ENCODE measurements around the gene UBP1.
"Not testable (repeated sequence)": the region's sequence is repeated elsewhere in the genome, so short reads cannot be mapped to it uniquely, and the experiment has no call there.

Gene UBP1

DNA sequence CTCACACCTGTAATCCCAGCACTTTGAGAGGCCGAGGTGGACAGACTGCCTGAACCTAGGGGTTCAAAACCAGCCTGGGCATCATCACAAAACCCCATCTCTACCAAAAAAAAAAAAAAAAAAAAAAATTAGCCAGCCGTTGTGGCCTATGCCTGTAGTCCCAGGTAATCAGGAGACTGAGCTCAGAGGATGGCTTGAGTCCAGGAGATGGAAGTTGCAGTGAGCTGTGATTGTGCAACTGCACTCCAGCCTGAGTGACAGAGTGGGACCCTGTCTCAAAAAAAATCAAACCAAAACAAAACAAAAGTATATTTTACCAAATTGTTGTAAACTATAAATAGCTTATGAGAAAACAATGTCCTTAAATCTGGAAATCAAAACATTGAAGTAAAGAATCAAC is 34.7 kb upstream of the UBP1 start:
- Histone ChIP-seq H3K4me1 (ENCODE audit: insufficient read depth, poor library complexity, severe bottlenecking) (no peaks in the 10 kb centered on the region), H3K36me3 (ENCODE audit: low read depth) (no peaks in the 10 kb centered on the region), H3K27me3 (ENCODE audit: insufficient read depth, poor library complexity, severe bottlenecking) (no peaks in the 10 kb centered on the region), H3K4me3 (ENCODE audit: severe bottlenecking) (no peak overlapping the region), H3K27ac (ENCODE audit: poor library complexity, severe bottlenecking) (no peak overlapping the region), H3K9me3 (ENCODE audit: severe bottlenecking) (no peaks in the 10 kb centered on the region)
- no peak for DNase-seq (ENCODE audit: low spot score)
- TF ChIP-seq, protein P1, sequence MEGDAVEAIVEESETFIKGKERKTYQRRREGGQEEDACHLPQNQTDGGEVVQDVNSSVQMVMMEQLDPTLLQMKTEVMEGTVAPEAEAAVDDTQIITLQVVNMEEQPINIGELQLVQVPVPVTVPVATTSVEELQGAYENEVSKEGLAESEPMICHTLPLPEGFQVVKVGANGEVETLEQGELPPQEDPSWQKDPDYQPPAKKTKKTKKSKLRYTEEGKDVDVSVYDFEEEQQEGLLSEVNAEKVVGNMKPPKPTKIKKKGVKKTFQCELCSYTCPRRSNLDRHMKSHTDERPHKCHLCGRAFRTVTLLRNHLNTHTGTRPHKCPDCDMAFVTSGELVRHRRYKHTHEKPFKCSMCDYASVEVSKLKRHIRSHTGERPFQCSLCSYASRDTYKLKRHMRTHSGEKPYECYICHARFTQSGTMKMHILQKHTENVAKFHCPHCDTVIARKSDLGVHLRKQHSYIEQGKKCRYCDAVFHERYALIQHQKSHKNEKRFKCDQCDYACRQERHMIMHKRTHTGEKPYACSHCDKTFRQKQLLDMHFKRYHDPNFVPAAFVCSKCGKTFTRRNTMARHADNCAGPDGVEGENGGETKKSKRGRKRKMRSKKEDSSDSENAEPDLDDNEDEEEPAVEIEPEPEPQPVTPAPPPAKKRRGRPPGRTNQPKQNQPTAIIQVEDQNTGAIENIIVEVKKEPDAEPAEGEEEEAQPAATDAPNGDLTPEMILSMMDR (IDR thresholded peaks at IDR 0.05; ENCODE audit: poor library complexity, severe bottlenecking), result no peak
- no peak for ATAC-seq (ENCODE audit: low read depth)

GRCh38 chr3:33473813-33474212 is 33.6 kb upstream of the UBP1 start:
- Histone ChIP-seq H3K27me3 (ENCODE audit: insufficient read depth, poor library complexity, severe bottlenecking) (no peaks in the 10 kb centered on the region), H3K4me1 (ENCODE audit: insufficient read depth, poor library complexity, severe bottlenecking) (no peaks in the 10 kb centered on the region), H3K4me3 (ENCODE audit: severe bottlenecking) (no peak overlapping the region), H3K27ac (ENCODE audit: poor library complexity, severe bottlenecking) (no peak overlapping the region), H3K9me3 (ENCODE audit: severe bottlenecking) (no peaks in the 10 kb centered on the region), H3K36me3 (ENCODE audit: low read depth) (no peaks in the 10 kb centered on the region)
- ATAC-seq (ENCODE audit: low read depth), result no peak
- no peak for DNase-seq (ENCODE audit: low spot score)
- TF ChIP-seq, protein P1 (IDR thresholded peaks at IDR 0.05; ENCODE audit: poor library complexity, severe bottlenecking), result no peak

- TF ChIP-seq, protein P1 (IDR thresholded peaks at IDR 0.05; ENCODE audit: poor library complexity, severe bottlenecking), result no peak
- Histone ChIP-seq H3K9me3 (ENCODE audit: severe bottlenecking) (no peaks in the 10 kb centered on the region), H3K4me1 (ENCODE audit: insufficient read depth, poor library complexity, severe bottlenecking) (no peaks in the 10 kb centered on the region), H3K27ac (ENCODE audit: poor library complexity, severe bottlenecking) (no peak overlapping the region), H3K27me3 (ENCODE audit: insufficient read depth, poor library complexity, severe bottlenecking) (no peaks in the 10 kb centered on the region), H3K4me3 (ENCODE audit: severe bottlenecking) (no peak overlapping the region), H3K36me3 (ENCODE audit: low read depth) (no peaks in the 10 kb centered on the region)
- no peak for ATAC-seq (ENCODE audit: low read depth)
- DNase-seq (ENCODE audit: low spot score), result no peak
These were observed 27.6 kb upstream of the UBP1 start for GRCh38 chr3:33467786-33468185.

GRCh38 chr3:33461097-33461496 is 20.9 kb upstream of the UBP1 start:
- ATAC-seq (ENCODE audit: low read depth), result no peak
- Histone ChIP-seq H3K4me1 (ENCODE audit: insufficient read depth, poor library complexity, severe bottlenecking) (no peaks in the 10 kb centered on the region), H3K9me3 (ENCODE audit: severe bottlenecking) (peaks cover 9% of the 10 kb centered on the region), H3K4me3 (ENCODE audit: severe bottlenecking) (no peak overlapping the region), H3K27me3 (ENCODE audit: insufficient read depth, poor library complexity, severe bottlenecking) (no peaks in the 10 kb centered on the region), H3K27ac (ENCODE audit: poor library complexity, severe bottlenecking) (no peak overlapping the region), H3K36me3 (ENCODE audit: low read depth) (no peaks in the 10 kb centered on the region)
- TF ChIP-seq, protein P1 (IDR thresholded peaks at IDR 0.05; ENCODE audit: poor library complexity, severe bottlenecking), result no peak
- DNase-seq (ENCODE audit: low spot score), result no peak

DNA sequence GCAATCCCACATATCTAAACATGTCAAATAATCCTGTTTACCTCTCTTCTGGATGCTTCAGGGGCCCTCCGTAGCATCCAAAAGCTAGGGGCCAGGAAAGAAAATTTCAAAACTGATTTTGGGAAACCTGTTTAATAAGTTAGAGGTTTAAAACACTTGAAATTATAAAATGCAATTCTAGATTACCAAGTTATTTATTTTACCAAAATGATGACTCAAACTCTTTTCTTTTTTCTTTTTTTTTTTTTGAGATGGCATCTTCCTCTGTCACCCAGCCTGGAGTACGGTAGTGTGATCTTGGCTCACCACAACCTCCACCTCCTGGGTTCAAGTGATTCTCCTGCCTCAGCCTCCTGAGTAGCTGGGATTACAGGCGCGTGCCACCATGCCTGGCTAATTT is 19.4 kb upstream of the UBP1 start:
- H3K36me3 ChIP-seq (ENCODE audit: low read depth); H3K9me3 ChIP-seq (ENCODE audit: severe bottlenecking); DNase-seq (ENCODE audit: low spot score); ATAC-seq (ENCODE audit: low read depth); H3K4me1 ChIP-seq (ENCODE audit: insufficient read depth, poor library complexity, severe bottlenecking); H3K4me3 ChIP-seq (ENCODE audit: severe bottlenecking); H3K27ac ChIP-seq (ENCODE audit: poor library complexity, severe bottlenecking); H3K27me3 ChIP-seq (ENCODE audit: insufficient read depth, poor library complexity, severe bottlenecking): not testable (repeated sequence)

Data from RWPE2 (cell line).